ENCODE results near the gene CCDC78.
"Not testable (repeated sequence)": the region's sequence is repeated elsewhere in the genome, so short reads cannot be mapped to it uniquely, and the experiment has no call there.

Gene CCDC78

GRCh38 chr16:760545-761343 is 34.5 kb upstream of the CCDC78 start, which contains the start of gene MSLN:
Gene MSLN (plus strand): TSS chr16:760734. CDS start chr16:762681, 1,947 bp downstream.
- no peak for DNase-seq

- no peak for DNase-seq
These were observed 33.8 kb upstream of the CCDC78 start for GRCh38 chr16:760065-760464.

GRCh38 chr16:759110-759910 is 33.1 kb upstream of the CCDC78 start:
- DNase-seq, result no peak

- DNase-seq, result no peak
These were observed 30.2 kb upstream of the CCDC78 start for GRCh38 chr16:756428-756827.

GRCh38 chr16:754656-755055 is 28.4 kb upstream of the CCDC78 start:
- DNase-seq, result no peak

- DNase-seq, result not testable (repeated sequence)
These were observed 27.9 kb upstream of the CCDC78 start for GRCh38 chr16:754121-754607.

GRCh38 chr16:752007-752312 is 25.7 kb upstream of the CCDC78 start:
- no peak for DNase-seq

GRCh38 chr16:751152-752006 is 25.1 kb upstream of the CCDC78 start:
- no peak for DNase-seq

- DNase-seq, result no peak
These were observed 24.2 kb upstream of the CCDC78 start for GRCh38 chr16:750485-750884.

- DNase-seq, result no peak
These were observed 22.8 kb upstream of the CCDC78 start for GRCh38 chr16:749010-749409.

- DNase-seq, result no peak
These were observed 21.9 kb upstream of the CCDC78 start for GRCh38 chr16:747978-748746.

- no peak for DNase-seq
These were observed 20.4 kb upstream of the CCDC78 start for GRCh38 chr16:746637-747036.

- peak; percentile 42 for DNase-seq
These were observed 19.5 kb upstream of the CCDC78 start for GRCh38 chr16:745739-746138.

- no peak for DNase-seq
These were observed 17.7 kb upstream of the CCDC78 start for GRCh38 chr16:743794-744500.

- not testable (repeated sequence) for DNase-seq
These were observed 16.7 kb upstream of the CCDC78 start for GRCh38 chr16:742894-743293.

GRCh38 chr16:741986-742629 is 15.9 kb upstream of the CCDC78 start:
- DNase-seq, result no peak

GRCh38 chr16:740764-741505 is 14.7 kb upstream of the CCDC78 start, which contains the start of gene CIAO3:
Gene CIAO3 (minus strand): TSS chr16:740997. CDS start chr16:740985, 12 bp downstream.
- DNase-seq, result peak; percentile 94

GRCh38 chr16:740459-740763 is 14.2 kb upstream of the CCDC78 start:
- DNase-seq, result no peak

- no peak for DNase-seq
These were observed 13.6 kb upstream of the CCDC78 start for GRCh38 chr16:739560-740458.
